OCI-LY1 (cell line): ENCODE measurements around the gene ARL6IP4.

Experiments
- CTCF ChIP-seq: fragments of 200-600 bp; sonication (generic), shearing (Covaris generic); IDR thresholded peaks from 2 replicates; pipeline ENCODE4 v1.5.1; 2017; ENCODE audit warnings: mild to moderate bottlenecking, antibody characterized with exemption, low read length, moderate library complexity, mixed read lengths
- EZH2 ChIP-seq: fragments of 200-600 bp; sonication (generic), shearing (Covaris generic); IDR thresholded peaks from 2 replicates; pipeline ENCODE4 v1.8.0; 2017; ENCODE audit warnings: borderline replicate concordance, mixed run types, mild to moderate bottlenecking, antibody characterized with exemption, low read length, moderate library complexity, mixed read lengths

GRCh38 chr12:122982963-122983788 is 2.7 kb downstream of the ARL6IP4 start:
- no peak for TF ChIP-seq CTCF
- TF ChIP-seq EZH2, result no peak
